PC-3 (cell line): ENCODE measurements around the gene ZBED4. TPM values are rescaled to one million over a fixed set of nuclear protein-coding genes. Genes with fewer than 3 reads are reported as not detected.

Experiments
- ATAC-seq: fragments of 200-7000 bp; cut with Tn5 transposase; 2 replicates; pipeline ENCODE4 v1.9.1; 2020; ENCODE audit warnings: mild to moderate bottlenecking, moderate library complexity
- BruUV-seq: library from RNA; stranded (reverse); fragments of 400-500 nt; replicated peaks from 2 replicates; lab custom pipeline; 2021; lab: Mats Ljungman, UMichigan
- CTCF ChIA-PET: fragments of 300-600 bp; sonication (Branson Sonifier 250); formaldehyde crosslinking; loops from one replicate; lab custom pipeline; 2022; ENCODE audit warnings: antibody characterized with exemption; lab: Charles Lee
- POLR2A ChIA-PET: fragments of 300-600 bp; sonication (Branson Sonifier 250); formaldehyde crosslinking; loops from one replicate; lab custom pipeline; 2022; ENCODE audit warnings: antibody characterized with exemption; ENCODE audit not compliant: unreplicated experiment; lab: Charles Lee
- DNase-seq: peaks from one replicate; pipeline ENCODE4 v3.0.0-alpha.2; 2015
- H2AFZ ChIP-seq: fragments of 300-600 bp; sonication (generic); 2 replicates; pipeline ENCODE4 v1.6.0; 2016; ENCODE audit warnings: antibody characterized with exemption, low read length
- H3F3A ChIP-seq: fragments of 300-600 bp; sonication (generic); one replicate; pipeline ENCODE4 v1.6.0; 2017; ENCODE audit warnings: antibody characterized with exemption, low read length, control low read depth, mild to moderate bottlenecking; ENCODE audit not compliant: unreplicated experiment
- H3K27ac ChIP-seq: fragments of 300-600 bp; sonication (generic); 2 replicates; pipeline ENCODE4 v1.5.1; 2016; ENCODE audit warnings: mild to moderate bottlenecking, low read length
- H3K27me3 ChIP-seq: fragments of 300-600 bp; sonication (generic); 2 replicates; pipeline ENCODE4 v1.6.1; 2016; ENCODE audit warnings: low read length, mixed read lengths
- H3K36me3 ChIP-seq: fragments of 300-600 bp; sonication (generic); 2 replicates; pipeline ENCODE4 v1.6.1; 2016; ENCODE audit warnings: low read depth, mixed run types, low read length, mixed read lengths
- H3K4me1 ChIP-seq: fragments of 300-600 bp; sonication (generic); 2 replicates; pipeline ENCODE4 v1.5.1; 2016; ENCODE audit warnings: low read length; ENCODE audit not compliant: insufficient read depth
- H3K4me2 ChIP-seq: fragments of 300-600 bp; sonication (generic); 2 replicates; pipeline ENCODE4 v1.6.0; 2016; ENCODE audit warnings: low read length
- H3K4me3 ChIP-seq: fragments of 300-600 bp; sonication (generic); 2 replicates; pipeline ENCODE4 v1.5.1; 2016; ENCODE audit warnings: mild to moderate bottlenecking, low read length, mixed read lengths
- H3K79me2 ChIP-seq: fragments of 300-600 bp; sonication (generic); 2 replicates; pipeline ENCODE4 v1.6.1; 2017; ENCODE audit warnings: low read length, mixed read lengths
- H3K9ac ChIP-seq: fragments of 300-600 bp; sonication (generic); 2 replicates; pipeline ENCODE4 v1.6.0; 2016; ENCODE audit warnings: mild to moderate bottlenecking, low read length
- H3K9me2 ChIP-seq: fragments of 300-600 bp; sonication (generic); replicated peaks from 2 replicates; pipeline ENCODE4 v1.6.1; 2016; ENCODE audit warnings: mixed run types, low read length, mixed read lengths
- H3K9me3 ChIP-seq: fragments of 300-600 bp; sonication (generic); 2 replicates; pipeline ENCODE4 v1.6.1; 2016; ENCODE audit warnings: low read length, mixed read lengths
- H4K20me1 ChIP-seq: fragments of 300-600 bp; sonication (generic); 2 replicates; pipeline ENCODE4 v1.6.1; 2016; ENCODE audit warnings: low read length, mixed read lengths
- CTCF ChIP-seq: fragments of 300-600 bp; sonication (generic); conservative IDR thresholded peaks from 2 replicates; pipeline ENCODE4 v1.5.1; 2017; ENCODE audit warnings: antibody characterized with exemption, low read depth, mild to moderate bottlenecking, low read length
- EZH2 ChIP-seq: fragments of 300-600 bp; sonication (generic); IDR thresholded peaks from one replicate; pipeline ENCODE4 v1.6.1; 2017; ENCODE audit warnings: antibody characterized with exemption, mild to moderate bottlenecking, low read length; ENCODE audit not compliant: unreplicated experiment
- EZH2phosphoT487 ChIP-seq: fragments of 300-600 bp; sonication (generic); IDR thresholded peaks from 2 replicates; pipeline ENCODE4 v1.6.1; 2018; ENCODE audit warnings: mild to moderate bottlenecking, antibody characterized with exemption, low read length, borderline replicate concordance
- intact Hi-C: fragments of 100-400 bp; cut with micrococcal nuclease; formaldehyde crosslinking; loops from 2 replicates; pipeline ENCODE4 v1.9.0; 2023
- total RNA-seq: library from RNA; depleted of rRNA; stranded (reverse); fragments of >200 nt; gene quantifications from 2 replicates; pipeline ENCODE4 v1.2.3, GENCODE V29; 2014

Gene ZBED4
- total RNA-seq, 1 experiment from 2014 or later = 11.5 TPM

GRCh38 chr22:49900441-49901230 lies 47.0 kb downstream of the ZBED4 start:
- Histone ChIP-seq H2AFZ (no peak overlapping the region), H3K27ac (no peak overlapping the region), H3K27me3 (no peaks in the 10 kb centered on the region), H3K4me3 (no peak overlapping the region), H3F3A (no peaks in the 10 kb centered on the region), H3K4me2 (no peak overlapping the region), H3K9me3 (no peaks in the 10 kb centered on the region), H4K20me1 (no peaks in the 10 kb centered on the region), H3K79me2 (no peaks in the 10 kb centered on the region), H3K4me1 (no peaks in the 10 kb centered on the region), H3K9me2 (no peaks in the 10 kb centered on the region), H3K36me3 (no peaks in the 10 kb centered on the region), H3K9ac (no peak overlapping the region)
- TF ChIP-seq EZH2 (no peak), CTCF (no peak), EZH2phosphoT487 (no peak)
- ChIA-PET POLR2A (no interaction called here), CTCF (no interaction called here)
- ATAC-seq = no peak
- DNase-seq = no peak
- intact Hi-C loops = no loop called here
- BruUV-seq = no TSS peak

- no peak for TF ChIP-seq EZH2
- no peak for TF ChIP-seq CTCF
- TF ChIP-seq EZH2phosphoT487 = no peak
- Histone ChIP-seq H2AFZ (no peak overlapping the region), H3K79me2 (no peaks in the 10 kb centered on the region), H3K9me3 (no peaks in the 10 kb centered on the region), H3K9ac (no peak overlapping the region), H3K27me3 (no peaks in the 10 kb centered on the region), H4K20me1 (no peaks in the 10 kb centered on the region), H3K9me2 (no peaks in the 10 kb centered on the region), H3K4me1 (no peaks in the 10 kb centered on the region), H3K4me2 (no peak overlapping the region), H3K36me3 (no peaks in the 10 kb centered on the region), H3K4me3 (no peak overlapping the region), H3K27ac (no peak overlapping the region), H3F3A (no peaks in the 10 kb centered on the region)
- POLR2A ChIA-PET = no interaction called here
- DNase-seq = no peak
- ATAC-seq = no peak
- intact Hi-C loops = no loop called here
- no TSS peak for BruUV-seq
- CTCF ChIA-PET = no interaction called here
Measured at GRCh38 chr22:49901457-49901856, 47.8 kb downstream of the ZBED4 start.

GRCh38 chr22:49903322-49904039 lies 49.8 kb downstream of the ZBED4 start:
- Histone ChIP-seq H2AFZ (no peak overlapping the region), H3K4me3 (no peak overlapping the region), H3K36me3 (no peaks in the 10 kb centered on the region), H3K4me1 (no peaks in the 10 kb centered on the region), H3K9ac (no peak overlapping the region), H3K79me2 (no peaks in the 10 kb centered on the region), H3K9me2 (no peaks in the 10 kb centered on the region), H4K20me1 (no peaks in the 10 kb centered on the region), H3K27me3 (no peaks in the 10 kb centered on the region), H3F3A (no peaks in the 10 kb centered on the region), H3K4me2 (no peak overlapping the region), H3K27ac (no peak overlapping the region), H3K9me3 (no peaks in the 10 kb centered on the region)
- TF ChIP-seq CTCF = no peak
- TF ChIP-seq EZH2 = no peak
- no peak for TF ChIP-seq EZH2phosphoT487
- CTCF ChIA-PET = no interaction called here
- BruUV-seq = no TSS peak
- intact Hi-C loops = no loop called here
- DNase-seq = no peak
- ATAC-seq = no peak
- POLR2A ChIA-PET = no interaction called here
